ENCODE measurements around the gene CTNNBL1.

CTNNBL1 gene

GRCh38 chr20:37849566-37849965, 155.7 kb downstream of the CTNNBL1 start:
- no peaks in the 10 kb centered on the region for H3K4me1 ChIP-seq (ENCODE audit: low read depth, poor library complexity, severe bottlenecking)
- H3K36me3 ChIP-seq (ENCODE audit: insufficient read depth), result no peaks in the 10 kb centered on the region
- no peak overlapping the region for H3K4me2 ChIP-seq
- H2AFZ ChIP-seq (ENCODE audit: low read depth), result no peak overlapping the region
- TF ChIP-seq CTCF (conservative IDR thresholded peaks at IDR 0.05; ENCODE audit: low read depth, low read length), result no peak
- H3K79me2 ChIP-seq (ENCODE audit: insufficient read depth, low read depth), result no peaks in the 10 kb centered on the region
- H3K9ac ChIP-seq, result no peak overlapping the region
- no peaks in the 10 kb centered on the region for H3K27me3 ChIP-seq (ENCODE audit: insufficient read depth, low read depth)
- H3K4me3 ChIP-seq (IDR thresholded peaks at IDR 0.05; ENCODE audit: insufficient read depth, low read depth, low read length), result no peak overlapping the region
- no peaks in the 10 kb centered on the region for H4K20me1 ChIP-seq (ENCODE audit: insufficient read depth)
- no peak overlapping the region for H3K27ac ChIP-seq

DNA sequence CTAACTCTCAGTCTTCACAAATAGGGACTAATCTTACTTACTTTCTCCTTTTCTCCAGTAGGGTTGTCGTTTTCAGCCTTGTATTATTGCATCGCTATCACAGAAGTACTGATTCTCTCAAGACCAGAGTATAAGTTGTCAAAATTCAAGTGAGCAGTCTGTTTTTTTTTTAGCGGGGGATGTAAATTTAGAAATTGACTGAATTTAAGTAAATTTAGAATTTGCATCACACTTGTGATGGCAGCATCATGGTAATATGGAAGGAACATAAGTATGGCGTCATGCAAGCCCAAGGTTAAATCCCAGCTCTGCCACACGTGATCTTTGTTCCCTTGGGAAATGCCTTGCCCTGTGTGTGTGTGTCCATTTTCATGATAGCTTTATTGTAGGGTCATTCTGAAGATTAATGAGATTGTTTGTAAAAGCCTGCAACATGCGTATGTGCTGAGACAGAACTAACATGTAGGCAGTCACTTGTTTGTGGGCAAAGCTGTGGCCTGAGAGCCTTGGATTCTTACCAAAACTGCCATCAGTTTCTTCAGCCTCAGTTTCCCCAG, 156.3 kb downstream of the CTNNBL1 start:
- Histone ChIP-seq H3K27ac (no peak overlapping the region), H3K4me2 (no peak overlapping the region), H4K20me1 (ENCODE audit: insufficient read depth) (no peaks in the 10 kb centered on the region), H3K27me3 (ENCODE audit: insufficient read depth, low read depth) (no peaks in the 10 kb centered on the region), H3K4me3 (IDR thresholded peaks at IDR 0.05; ENCODE audit: insufficient read depth, low read depth, low read length) (no peak overlapping the region), H2AFZ (ENCODE audit: low read depth) (no peak overlapping the region), H3K9ac (no peak overlapping the region), H3K79me2 (ENCODE audit: insufficient read depth, low read depth) (no peaks in the 10 kb centered on the region), H3K36me3 (ENCODE audit: insufficient read depth) (no peaks in the 10 kb centered on the region), H3K4me1 (ENCODE audit: low read depth, poor library complexity, severe bottlenecking) (no peaks in the 10 kb centered on the region)
- no peak for TF ChIP-seq CTCF (conservative IDR thresholded peaks at IDR 0.05; ENCODE audit: low read depth, low read length)

DNA sequence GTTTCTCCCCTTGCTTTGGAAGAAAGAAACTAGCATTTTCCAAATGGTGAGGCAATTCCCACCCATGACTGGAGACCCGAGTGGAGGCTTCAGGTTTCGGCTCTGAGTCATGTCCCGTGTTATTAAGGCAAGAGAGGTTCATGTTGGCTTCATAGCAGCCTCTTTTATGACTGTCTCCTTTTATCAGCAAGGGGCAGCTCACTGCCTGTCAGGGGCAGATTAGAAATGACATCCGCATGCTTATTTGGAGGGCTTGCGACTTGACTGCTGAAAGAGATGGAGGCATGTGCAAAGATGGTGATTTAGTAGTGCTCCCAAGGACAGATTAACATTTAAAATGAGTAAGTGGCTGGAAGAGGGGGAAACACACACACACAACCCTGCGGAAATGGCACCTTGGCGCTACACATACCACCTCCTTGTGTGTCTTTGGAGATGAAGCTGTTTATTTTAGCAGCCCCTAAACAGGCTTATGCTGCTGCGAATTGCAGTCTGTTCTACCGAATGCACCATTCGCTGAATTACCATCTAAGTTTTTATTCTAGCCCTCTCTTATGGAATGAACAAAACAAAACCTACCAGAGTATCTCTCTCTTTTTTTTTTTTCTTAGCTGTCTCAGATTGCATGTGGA, 157.0 kb downstream of the CTNNBL1 start:
- no peak for TF ChIP-seq CTCF (conservative IDR thresholded peaks at IDR 0.05; ENCODE audit: low read depth, low read length)
- H3K79me2 ChIP-seq (ENCODE audit: insufficient read depth, low read depth), result no peaks in the 10 kb centered on the region
- H3K4me3 ChIP-seq (IDR thresholded peaks at IDR 0.05; ENCODE audit: insufficient read depth, low read depth, low read length), result no peak overlapping the region
- no peaks in the 10 kb centered on the region for H3K27me3 ChIP-seq (ENCODE audit: insufficient read depth, low read depth)
- H2AFZ ChIP-seq (ENCODE audit: low read depth), result no peak overlapping the region
- no peak overlapping the region for H3K27ac ChIP-seq
- H3K36me3 ChIP-seq (ENCODE audit: insufficient read depth), result no peaks in the 10 kb centered on the region
- no peaks in the 10 kb centered on the region for H3K4me1 ChIP-seq (ENCODE audit: low read depth, poor library complexity, severe bottlenecking)
- no peak overlapping the region for H3K4me2 ChIP-seq
- H3K9ac ChIP-seq, result no peak overlapping the region
- no peaks in the 10 kb centered on the region for H4K20me1 ChIP-seq (ENCODE audit: insufficient read depth)

- Histone ChIP-seq H2AFZ (ENCODE audit: low read depth) (no peak overlapping the region), H3K9ac (no peak overlapping the region), H3K4me3 (IDR thresholded peaks at IDR 0.05; ENCODE audit: insufficient read depth, low read depth, low read length) (no peak overlapping the region), H3K4me2 (no peak overlapping the region), H3K36me3 (ENCODE audit: insufficient read depth) (no peaks in the 10 kb centered on the region), H3K4me1 (ENCODE audit: low read depth, poor library complexity, severe bottlenecking) (no peaks in the 10 kb centered on the region), H3K79me2 (ENCODE audit: insufficient read depth, low read depth) (no peaks in the 10 kb centered on the region), H3K27ac (no peak overlapping the region), H3K27me3 (ENCODE audit: insufficient read depth, low read depth) (no peaks in the 10 kb centered on the region), H4K20me1 (ENCODE audit: insufficient read depth) (no peaks in the 10 kb centered on the region)
- TF ChIP-seq CTCF (conservative IDR thresholded peaks at IDR 0.05; ENCODE audit: low read depth, low read length), result no peak
Measured at GRCh38 chr20:37852666-37853065, 158.8 kb downstream of the CTNNBL1 start.
